ENCODE data around the gene ZRANB1. TPM values are rescaled to one million over a fixed set of nuclear protein-coding genes. Genes with fewer than 3 reads are reported as not detected.

The ZRANB1 gene
- total RNA-seq, 1 donor from 2014 or later: 24.7 TPM

GRCh38 chr10:124997771-124998623 lies 56.1 kb downstream of the ZRANB1 start:
- H3K9me3 Mint-ChIP-seq (ENCODE audit: low read depth): no peaks in the 10 kb centered on the region
- peaks cover 27% of the 10 kb centered on the region for H3K36me3 Mint-ChIP-seq (ENCODE audit: low read depth)
- H3K4me3 Mint-ChIP-seq (ENCODE audit: unreplicated experiment): no peak overlapping the region
- peak overlapping the region; percentile 97 for H3K27ac Mint-ChIP-seq (ENCODE audit: unreplicated experiment)
- TF ChIP-seq CTCF (IDR thresholded peaks at IDR 0.05): no peak
- H3K27me3 Mint-ChIP-seq (ENCODE audit: low read depth): no peaks in the 10 kb centered on the region
- DNase-seq (ENCODE audit: low spot score): peak; percentile 92
- H3K4me1 Mint-ChIP-seq (ENCODE audit: low read depth): peaks cover 52% of the 10 kb centered on the region

GRCh38 chr10:124998624-124999291 lies 56.8 kb downstream of the ZRANB1 start:
- peak overlapping the region; percentile 97 for H3K27ac Mint-ChIP-seq (ENCODE audit: unreplicated experiment)
- H3K27me3 Mint-ChIP-seq (ENCODE audit: low read depth): no peaks in the 10 kb centered on the region
- TF ChIP-seq CTCF (IDR thresholded peaks at IDR 0.05): no peak
- H3K4me3 Mint-ChIP-seq (ENCODE audit: unreplicated experiment): no peak overlapping the region
- no peaks in the 10 kb centered on the region for H3K9me3 Mint-ChIP-seq (ENCODE audit: low read depth)
- H3K36me3 Mint-ChIP-seq (ENCODE audit: low read depth): peaks cover 24% of the 10 kb centered on the region
- peak; percentile 76 for DNase-seq (ENCODE audit: low spot score)
- H3K4me1 Mint-ChIP-seq (ENCODE audit: low read depth): peaks cover 53% of the 10 kb centered on the region

GRCh38 chr10:124999433-125000365 lies 57.8 kb downstream of the ZRANB1 start:
- Mint-ChIP-seq H3K36me3 (ENCODE audit: low read depth) (peaks cover 18% of the 10 kb centered on the region), H3K4me1 (ENCODE audit: low read depth) (peaks cover 53% of the 10 kb centered on the region), H3K4me3 (ENCODE audit: unreplicated experiment) (peak overlapping the region; percentile 57), H3K9me3 (ENCODE audit: low read depth) (no peaks in the 10 kb centered on the region), H3K27me3 (ENCODE audit: low read depth) (no peaks in the 10 kb centered on the region), H3K27ac (ENCODE audit: unreplicated experiment) (peak overlapping the region; percentile 97)
- TF ChIP-seq CTCF (IDR thresholded peaks at IDR 0.05): no peak
- DNase-seq (ENCODE audit: low spot score): peak; percentile 88

- DNase-seq (ENCODE audit: low spot score): peak; percentile 88
- peak overlapping the region; percentile 57 for H3K4me3 Mint-ChIP-seq (ENCODE audit: unreplicated experiment)
- TF ChIP-seq CTCF (IDR thresholded peaks at IDR 0.05): peak; percentile 51
- no peaks in the 10 kb centered on the region for H3K9me3 Mint-ChIP-seq (ENCODE audit: low read depth)
- H3K36me3 Mint-ChIP-seq (ENCODE audit: low read depth): peaks cover 14% of the 10 kb centered on the region
- H3K27ac Mint-ChIP-seq (ENCODE audit: unreplicated experiment): peak overlapping the region; percentile 97
- peaks cover 55% of the 10 kb centered on the region for H3K4me1 Mint-ChIP-seq (ENCODE audit: low read depth)
- H3K27me3 Mint-ChIP-seq (ENCODE audit: low read depth): no peaks in the 10 kb centered on the region
These were observed 58.7 kb downstream of the ZRANB1 start for GRCh38 chr10:125000366-125001312.

Data from chondrocyte (in vitro differentiated cells).